LoVo (cell line): ENCODE measurements around the gene FPGS.
"Not testable (repeated sequence)": the region's sequence is repeated elsewhere in the genome, so short reads cannot be mapped to it uniquely, and the experiment has no call there.

Experiments used
- DNase-seq: peaks from one replicate; pipeline ENCODE4 v3.0.0-alpha.2; 2016; ENCODE audit warnings: low spot score

The FPGS gene

GRCh38 chr9:127812936-127813675, 10.4 kb downstream of the FPGS start:
- DNase-seq: no peak

- no peak for DNase-seq
Observed at GRCh38 chr9:127813686-127814226, 11.1 kb downstream of the FPGS start.

- DNase-seq: no peak
Observed at GRCh38 chr9:127814619-127815511, 12.2 kb downstream of the FPGS start.

- no peak for DNase-seq
Observed at GRCh38 chr9:127815512-127816361, 13.1 kb downstream of the FPGS start.

GRCh38 chr9:127816362-127816725, 13.7 kb downstream of the FPGS start:
- no peak for DNase-seq

GRCh38 chr9:127816728-127817127, 14.0 kb downstream of the FPGS start:
- DNase-seq: no peak

- DNase-seq: no peak
Observed at GRCh38 chr9:127817881-127818434, 15.3 kb downstream of the FPGS start.

- DNase-seq: no peak
Observed at GRCh38 chr9:127818574-127818973, 15.9 kb downstream of the FPGS start.

- DNase-seq: no peak
Observed at GRCh38 chr9:127822108-127822507, 19.4 kb downstream of the FPGS start.

GRCh38 chr9:127825319-127826051, 22.8 kb downstream of the FPGS start:
- DNase-seq: no peak

GRCh38 chr9:127826253-127826913, 23.7 kb downstream of the FPGS start:
- no peak for DNase-seq

GRCh38 chr9:127828262-127829031, 25.8 kb downstream of the FPGS start:
- DNase-seq: peak; percentile 74

GRCh38 chr9:127829205-127829906, 26.7 kb downstream of the FPGS start:
- DNase-seq: no peak

GRCh38 chr9:127832248-127832647, 29.6 kb downstream of the FPGS start:
- no peak for DNase-seq

- no peak for DNase-seq
Observed at GRCh38 chr9:127833555-127833954, 30.9 kb downstream of the FPGS start.

- no peak for DNase-seq
Observed at GRCh38 chr9:127835991-127836516, 33.4 kb downstream of the FPGS start.

- not testable (repeated sequence) for DNase-seq
Observed at GRCh38 chr9:127836561-127836960, 33.9 kb downstream of the FPGS start.

- DNase-seq: no peak
Observed at GRCh38 chr9:127837346-127837745, 34.7 kb downstream of the FPGS start.
